HG03565 (cell line): ENCODE measurements around the gene NUP85.
"Not testable (repeated sequence)": the region's sequence is repeated elsewhere in the genome, so short reads cannot be mapped to it uniquely, and the experiment has no call there.

Experiments used
- ATAC-seq: cut with Tn5 transposase; IDR thresholded peaks from one replicate; pipeline ENCODE4 v1.9.1; 2021; ENCODE audit warnings: mild to moderate bottlenecking, moderate library complexity; ENCODE audit not compliant: unreplicated experiment

Gene NUP85

DNA sequence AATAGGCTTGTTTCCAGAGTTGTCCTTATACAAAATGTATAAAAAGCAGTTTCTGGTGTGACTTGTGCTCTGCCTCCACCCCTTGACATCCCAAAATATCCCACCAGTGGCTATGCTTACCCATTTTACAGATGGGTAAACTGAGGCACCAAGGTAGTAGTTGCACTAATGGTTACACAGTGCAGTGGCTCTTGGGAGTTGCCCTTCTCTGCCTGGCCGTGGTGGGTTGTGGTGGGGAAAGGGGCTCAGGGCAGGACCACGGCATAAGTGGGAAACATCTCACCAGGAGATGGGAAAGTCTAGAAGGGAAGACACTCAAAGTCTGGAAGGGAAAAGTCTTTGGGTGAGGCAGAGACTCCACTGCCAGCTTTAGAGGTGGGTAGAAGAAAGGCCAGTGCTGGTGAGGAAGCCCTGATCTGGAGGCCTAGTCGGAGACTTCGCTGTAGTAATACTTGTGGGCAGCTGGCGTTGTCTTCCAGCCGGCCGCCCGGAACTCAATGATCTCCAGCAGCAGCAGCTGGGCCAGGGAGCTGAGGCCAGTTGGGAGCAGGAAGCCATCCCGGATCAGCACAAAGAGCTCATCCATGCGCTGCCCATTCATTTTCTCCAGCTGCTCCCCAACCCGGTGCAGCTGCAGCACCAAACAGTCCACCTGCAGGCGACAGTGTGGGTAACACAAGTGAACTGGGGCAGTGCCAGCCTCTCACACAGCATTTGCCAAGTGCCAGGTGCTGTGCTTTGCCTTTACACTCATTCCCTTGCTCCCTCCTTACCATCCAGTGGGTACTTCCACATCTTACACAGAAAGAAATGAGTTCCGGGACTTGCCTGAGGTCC, 61.1 kb downstream of the NUP85 start:
- no peak for ATAC-seq

DNA sequence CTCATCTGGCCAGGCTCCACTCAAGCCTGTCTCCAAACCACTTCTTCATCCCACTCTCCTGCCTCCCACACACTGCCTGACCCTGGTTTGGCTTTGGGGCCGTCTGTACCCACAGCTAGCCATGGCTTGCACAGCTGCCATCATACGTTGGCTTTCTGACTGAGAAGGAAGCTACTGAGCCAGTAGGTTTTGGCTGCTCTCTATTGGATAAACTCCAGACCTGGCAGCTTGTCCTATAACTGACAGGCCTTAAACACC, 61.6 kb downstream of the NUP85 start:
- ATAC-seq: no peak

DNA sequence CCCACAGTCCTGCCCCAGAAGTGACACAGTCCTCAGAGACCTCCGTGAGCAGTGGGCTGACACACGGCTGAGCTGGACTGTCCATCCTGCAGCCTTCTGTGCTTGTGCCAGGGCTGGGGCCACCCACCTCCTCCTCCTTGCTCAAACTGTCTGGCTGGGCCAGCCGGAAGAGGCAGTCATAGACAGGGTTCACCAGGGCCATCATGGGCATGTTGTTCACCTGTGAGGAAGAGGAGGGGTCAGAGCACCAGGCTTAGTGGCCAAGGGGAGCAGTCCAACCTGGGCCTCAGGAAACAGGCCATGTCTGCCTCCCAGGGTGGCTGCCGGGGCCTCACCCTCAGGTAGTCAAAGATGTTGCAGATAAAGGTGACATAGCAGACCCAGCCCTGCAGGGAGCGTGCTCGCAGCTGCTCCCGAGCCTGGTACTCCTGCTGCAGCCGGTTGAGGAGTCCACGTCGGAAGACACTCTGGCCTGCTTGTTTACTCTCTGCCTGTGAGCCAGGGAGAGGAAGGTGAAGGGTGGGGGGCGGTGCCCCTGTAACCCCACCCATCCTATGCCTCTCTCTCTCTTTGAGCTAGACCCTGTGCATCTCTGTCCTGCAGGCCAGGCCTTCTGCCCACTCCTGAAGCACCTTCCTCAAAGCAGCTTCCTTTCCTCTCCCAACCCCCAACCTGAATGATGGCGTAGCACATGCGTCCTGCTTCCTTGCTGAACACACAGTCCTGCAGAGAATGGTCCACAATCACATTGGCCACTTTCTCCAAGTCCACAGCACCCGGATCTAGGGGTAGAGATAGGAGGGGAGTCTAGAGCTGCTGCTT, 62.1 kb downstream of the NUP85 start:
- no peak for ATAC-seq

DNA sequence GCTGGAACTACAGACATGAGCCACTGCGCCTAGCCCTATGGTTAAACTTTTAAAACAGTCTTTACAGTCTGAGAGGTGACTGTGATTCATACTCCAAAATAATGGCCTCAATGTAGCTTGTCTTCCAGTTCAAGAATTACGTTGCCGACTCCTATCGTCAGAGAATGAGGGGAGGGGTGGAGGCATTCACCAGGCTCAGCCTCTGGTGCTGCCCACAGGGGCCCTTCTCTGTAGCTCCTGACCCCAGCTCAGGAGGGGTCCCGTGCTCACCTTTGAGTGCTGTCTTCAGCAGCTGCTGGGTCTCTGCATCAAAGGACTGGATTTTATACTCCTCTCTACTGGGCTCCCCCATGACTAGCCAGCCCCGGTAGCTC, 64.4 kb downstream of the NUP85 start:
- no peak for ATAC-seq

- peak; percentile 23 for ATAC-seq
These were observed 64.9 kb downstream of the NUP85 start for GRCh38 chr17:75270218-75270965.

GRCh38 chr17:75270966-75271232, 65.4 kb downstream of the NUP85 start, which contains the start of gene MIF4GD:
MIF4GD (minus strand) TSS chr17:75271231; CDS start chr17:75270195, 1,036 bp downstream.
- ATAC-seq: no peak

GRCh38 chr17:75271233-75271954, 65.9 kb downstream of the NUP85 start:
- peak; percentile 59 for ATAC-seq

- no peak for ATAC-seq
These were observed 66.7 kb downstream of the NUP85 start for GRCh38 chr17:75271955-75272847.

DNA sequence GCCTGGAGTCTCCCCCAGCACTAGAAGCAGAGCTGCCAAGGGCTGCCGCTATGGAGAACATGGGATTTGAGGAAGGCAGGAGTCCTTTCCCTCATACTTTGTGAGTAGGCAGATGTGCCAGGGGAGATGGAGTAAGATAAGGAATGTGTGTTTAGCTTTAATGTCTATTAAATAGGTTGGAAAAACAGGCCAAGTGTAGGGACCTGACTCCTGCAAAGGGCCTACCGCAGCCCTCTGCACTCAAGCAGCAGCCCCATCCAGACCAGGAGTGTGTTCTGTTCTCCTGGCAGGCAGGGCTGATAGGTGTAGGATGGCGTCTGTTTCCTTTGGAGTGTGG, 67.3 kb downstream of the NUP85 start:
- no peak for ATAC-seq

GRCh38 chr17:75273977-75274708, 68.7 kb downstream of the NUP85 start:
- no peak for ATAC-seq

GRCh38 chr17:75277664-75278071, 72.2 kb downstream of the NUP85 start:
- ATAC-seq: no peak

DNA sequence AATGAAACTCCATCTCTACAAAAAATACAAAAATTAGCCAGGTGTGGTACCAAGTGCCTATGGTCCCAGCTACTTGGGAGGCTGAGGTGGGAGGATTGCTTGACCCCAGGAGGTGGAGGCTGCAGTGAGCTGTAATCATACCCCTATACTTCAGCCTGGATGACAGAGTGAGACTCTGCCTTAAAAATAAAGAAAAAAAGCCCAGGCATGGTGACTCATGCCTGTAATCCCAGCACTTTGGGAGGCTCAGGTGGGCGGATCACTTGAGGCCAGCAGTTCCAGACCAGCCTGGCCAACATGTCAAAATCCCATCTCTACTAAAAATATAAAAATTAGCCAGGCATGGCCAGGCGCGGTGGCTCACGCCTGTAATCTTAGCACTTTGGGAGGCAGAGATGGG, 74.7 kb downstream of the NUP85 start:
- not testable (repeated sequence) for ATAC-seq

- ATAC-seq: no peak
These were observed 79.6 kb downstream of the NUP85 start for GRCh38 chr17:75285123-75285522.
